ENCODE measurements around the gene ZRANB3. TPM values are rescaled to one million over a fixed set of nuclear protein-coding genes. Genes with fewer than 3 reads are reported as not detected.

The ZRANB3 gene
- total RNA-seq (2022; extraction: Qiagen RNA extraction), result 5.2 to 6.3 TPM (median 5.7 TPM) in 5 replicates

GRCh38 chr2:135530313-135531230, at the start of gene ZRANB3:
Gene ZRANB3, minus strand, starts transcription at chr2:135531218.

GRCh38 chr2:135531231-135532197, 496 bp upstream of the ZRANB3 start, which contains the start of gene R3HDM1:
Gene R3HDM1, plus strand, starts transcription at chr2:135531484. Its CDS starts 73,362 bp downstream, at chr2:135604846.

Other genes starting within 250 kb of the ZRANB3 start
- 23.3 to 33.1 TPM (median 28.0 TPM) in 5 replicates for gene R3HDM1, start 266 bp upstream of the ZRANB3 start, total RNA-seq (2022; extraction: Qiagen RNA extraction)
- gene UBXN4, start 210.6 kb upstream of the ZRANB3 start, total RNA-seq (2022; extraction: Qiagen RNA extraction), result 33.0 to 43.4 TPM (median 38.7 TPM) in 5 replicates